NCI-H1930 (cell line): ENCODE results near the gene SCARF1.
A peak's percentile ranks its signal among the peaks of the same experiment; 100 is the strongest.

Experiments used
- DNase-seq, 2 experiments: peaks; one replicate each; lab custom pipeline; 2025; lab: John Stamatoyannopoulos, UW

SCARF1 gene

GRCh38 chr17:1629504-1630310 is 15.8 kb downstream of the SCARF1 start:
- DNase-seq = peak; percentile 52 to 59

DNA sequence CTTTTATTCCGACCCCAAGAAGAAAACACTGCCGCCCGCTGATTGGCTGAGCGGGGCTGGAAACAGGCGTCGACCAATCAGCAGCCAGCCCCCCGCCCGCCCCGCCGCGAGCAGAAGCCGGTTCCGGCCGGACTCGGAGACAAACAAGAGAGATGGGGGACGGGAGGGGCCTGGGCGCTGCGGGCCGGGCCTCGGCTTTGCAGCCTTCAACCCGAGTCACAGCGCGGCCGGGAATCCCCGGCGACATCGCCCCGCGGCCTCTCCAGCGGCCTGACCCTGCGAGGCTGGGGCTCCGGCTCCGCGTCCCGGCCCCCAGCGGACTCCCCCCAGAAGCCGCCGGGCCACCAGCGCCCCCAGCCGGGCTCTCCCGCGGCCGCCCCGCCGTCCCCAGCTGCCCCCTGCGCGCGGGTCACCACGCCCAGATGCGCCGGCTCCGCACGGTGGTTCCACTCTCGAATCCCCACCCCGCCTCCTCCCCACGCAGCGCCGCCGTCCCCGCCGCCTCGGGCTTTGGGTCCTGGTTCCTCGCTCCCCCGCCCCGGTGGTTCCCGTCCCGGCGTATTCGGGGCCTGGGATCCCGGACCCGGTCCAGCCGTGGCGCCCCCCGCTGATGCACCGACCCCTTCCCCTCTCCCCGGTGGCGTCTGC is 16.6 kb downstream of the SCARF1 start:
- peak; percentile 91 to 93 for DNase-seq

DNA sequence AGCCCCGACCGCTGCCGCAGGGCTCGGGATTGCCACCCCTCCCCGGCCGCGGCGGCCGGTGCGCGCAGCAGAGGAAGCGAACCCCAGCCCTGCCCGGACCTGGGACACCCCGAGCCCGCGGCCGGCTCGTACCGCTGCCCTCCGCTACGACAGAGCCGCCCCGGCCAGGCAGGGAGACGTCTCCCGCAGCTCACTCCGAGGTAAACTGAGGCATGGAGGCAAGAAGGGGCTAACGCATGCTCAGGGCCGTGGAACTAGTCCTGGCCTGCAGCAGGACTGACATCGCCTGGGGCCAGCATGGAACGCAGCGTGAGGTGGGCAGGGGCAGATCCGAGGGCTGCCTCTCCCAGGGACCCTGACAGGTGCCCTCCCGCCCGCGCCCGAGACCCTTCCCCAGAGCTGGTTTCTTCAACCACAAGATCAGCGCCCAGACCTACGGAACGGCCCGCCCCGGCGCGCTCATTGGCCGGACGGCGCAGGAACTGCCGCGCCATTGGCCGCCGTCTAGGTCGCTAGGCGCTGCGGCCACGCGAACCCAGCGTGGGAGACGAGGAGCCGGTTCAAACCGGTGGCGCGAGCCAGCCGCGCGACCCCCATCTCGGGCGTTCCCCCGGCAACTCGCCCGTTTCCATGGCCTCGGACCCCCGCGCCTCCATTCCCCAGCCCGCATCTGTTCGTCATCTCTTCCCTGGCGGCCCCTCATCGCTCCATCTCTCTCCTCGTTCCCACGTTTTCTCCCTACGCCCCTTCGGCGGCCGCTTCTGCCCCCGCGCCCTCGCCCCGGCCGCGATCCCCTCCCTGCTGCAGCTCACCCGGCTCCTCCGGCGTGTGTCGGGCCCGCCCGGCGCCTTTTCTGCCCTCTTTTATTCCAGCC is 17.3 kb downstream of the SCARF1 start, which contains the start of gene SLC43A2:
TSS of gene SLC43A2 (minus strand) at position 853 of the 874 bp plus-strand sequence. CDS start 960 bp downstream, outside the sequence.
- DNase-seq = peak; percentile 79 to 90

GRCh38 chr17:1627182-1627981 is 18.1 kb downstream of the SCARF1 start:
- DNase-seq = no peak

GRCh38 chr17:1626333-1626732 is 19.2 kb downstream of the SCARF1 start:
- no peak for DNase-seq

GRCh38 chr17:1625581-1625980 is 20.0 kb downstream of the SCARF1 start:
- DNase-seq = no peak

DNA sequence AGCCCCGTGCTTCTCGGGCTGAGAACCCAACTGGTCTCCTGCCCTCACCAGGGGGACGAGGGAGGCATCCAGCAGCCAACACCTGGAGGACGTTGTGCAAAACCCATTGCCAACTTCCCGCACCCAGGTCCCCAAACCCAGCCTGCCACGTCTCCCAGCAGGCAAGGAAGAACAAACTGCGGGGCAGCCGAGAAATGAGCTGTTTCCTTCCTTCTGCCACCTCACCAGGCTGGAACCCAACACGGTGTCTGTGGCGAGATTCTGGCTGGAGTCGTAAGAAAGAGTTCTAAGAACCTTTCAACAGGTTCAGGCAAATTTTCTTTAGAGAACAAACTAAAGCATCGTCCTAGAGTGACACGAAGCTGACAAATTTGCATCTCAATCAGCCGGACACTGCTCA is 20.5 kb downstream of the SCARF1 start:
- DNase-seq = no peak

- DNase-seq = no peak
Observed at GRCh38 chr17:1624650-1625049, 20.9 kb downstream of the SCARF1 start.

DNA sequence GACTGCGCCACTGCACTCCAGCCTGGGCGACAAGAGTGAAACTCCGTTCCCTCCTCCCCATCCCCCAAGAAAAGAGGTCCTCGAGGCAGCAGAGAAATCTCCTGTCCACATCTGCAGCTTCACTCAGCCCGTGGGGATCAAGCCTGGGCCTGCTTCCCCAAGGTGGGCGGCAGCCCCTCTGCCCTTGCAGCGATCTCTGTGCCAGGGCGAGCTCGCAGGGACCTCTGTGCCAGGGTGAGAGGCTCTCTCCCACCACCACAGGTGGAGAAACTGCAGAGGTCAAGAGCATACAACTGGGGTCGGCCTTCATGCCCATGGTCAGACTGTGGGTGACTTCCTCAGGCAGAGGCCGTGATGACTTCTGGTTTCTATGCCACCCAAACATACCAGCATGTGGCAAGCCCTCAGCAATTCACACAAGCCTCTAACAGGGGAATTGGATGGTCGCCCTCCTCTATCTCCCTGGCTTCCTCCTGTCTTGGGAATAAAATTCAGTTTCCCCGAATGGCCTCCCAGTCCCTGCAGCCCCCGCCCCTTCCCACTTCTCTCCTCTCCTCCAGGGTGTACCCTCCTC is 22.4 kb downstream of the SCARF1 start:
- DNase-seq = no peak

- DNase-seq = no peak
Observed at GRCh38 chr17:1621273-1621954, 24.1 kb downstream of the SCARF1 start.

- no peak for DNase-seq
Observed at GRCh38 chr17:1620486-1620885, 25.0 kb downstream of the SCARF1 start.

- DNase-seq = no peak
Observed at GRCh38 chr17:1617620-1618174, 27.8 kb downstream of the SCARF1 start.

GRCh38 chr17:1616101-1616500 is 29.4 kb downstream of the SCARF1 start:
- no peak for DNase-seq

DNA sequence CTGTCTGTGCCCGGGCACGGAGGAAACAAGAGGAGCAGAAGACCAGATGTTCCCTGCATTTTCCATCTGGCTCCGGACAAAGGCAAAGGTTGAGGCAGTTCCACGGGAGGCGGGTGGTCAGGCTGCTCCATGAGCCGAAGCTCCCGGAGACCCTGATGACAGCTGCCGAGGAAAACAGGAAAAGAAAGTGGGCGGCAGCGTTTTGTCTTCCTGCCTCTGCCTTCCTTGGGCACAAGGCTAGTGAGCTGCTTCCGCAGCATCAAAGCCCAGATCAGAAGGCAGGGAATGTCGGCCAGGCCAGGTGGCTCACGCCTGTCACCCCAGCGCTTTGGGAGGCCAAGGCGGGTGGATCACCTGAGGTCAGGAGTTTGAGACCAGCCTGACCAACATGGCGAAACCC is 33.1 kb downstream of the SCARF1 start:
- no peak for DNase-seq

- DNase-seq = no peak
Observed at GRCh38 chr17:1611715-1612114, 33.8 kb downstream of the SCARF1 start.

GRCh38 chr17:1608676-1609075 is 36.9 kb downstream of the SCARF1 start:
- no peak for DNase-seq

- no peak for DNase-seq
Observed at GRCh38 chr17:1607971-1608320, 37.6 kb downstream of the SCARF1 start.

DNA sequence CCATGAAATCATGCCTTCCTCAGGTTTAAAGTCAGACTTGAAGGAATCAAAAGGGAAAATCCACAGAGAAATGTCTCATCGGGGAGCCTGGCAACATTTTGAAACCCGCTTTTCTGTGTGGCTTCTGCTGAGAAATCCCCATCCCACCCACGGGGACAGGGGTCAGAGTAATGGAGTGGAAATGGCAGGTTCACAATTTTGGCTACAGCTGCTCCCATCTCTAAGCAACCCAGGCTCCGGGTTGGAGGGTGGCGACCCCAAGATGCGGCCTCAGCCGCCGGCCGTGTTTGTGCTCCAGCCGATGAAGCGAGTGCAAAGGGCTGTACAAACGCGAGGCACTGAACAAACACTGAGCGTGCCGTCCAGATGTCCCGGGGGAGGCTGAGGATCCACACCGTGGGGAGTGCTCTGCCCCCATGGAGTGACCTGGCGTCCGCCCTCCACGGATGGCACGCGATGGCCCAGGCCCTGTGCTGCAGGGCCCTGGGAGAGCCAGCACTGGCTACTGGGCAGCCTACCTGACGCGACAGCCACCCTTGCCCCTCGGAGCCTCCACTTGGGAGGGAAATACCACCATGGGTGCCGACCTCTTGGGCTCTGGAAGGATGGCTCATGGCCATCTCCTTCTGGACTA is 39.1 kb downstream of the SCARF1 start:
- DNase-seq = no peak

GRCh38 chr17:1605681-1606351 is 39.7 kb downstream of the SCARF1 start:
- no peak for DNase-seq
